CMK (cell line): Measurements from ENCODE around the gene ATP1A2.

ENCODE experiments used
- DNase-seq: peaks from one replicate; pipeline ENCODE4 v3.0.0-alpha.2; 2010; ENCODE audit warnings: low read depth

Gene ATP1A2

GRCh38 chr1:160115545-160116282 lies at the start of gene ATP1A2:
Gene ATP1A2, plus strand, starts transcription at chr1:160115759. Its CDS starts 103 bp downstream, at chr1:160115862.
- DNase-seq: no peak

- no peak for DNase-seq
Observed at GRCh38 chr1:160066829-160067745, 48.5 kb upstream of the ATP1A2 start.

GRCh38 chr1:160068225-160068624 lies 47.3 kb upstream of the ATP1A2 start:
- no peak for DNase-seq

GRCh38 chr1:160069460-160070231 lies 45.9 kb upstream of the ATP1A2 start, which contains the start of gene KCNJ10:
Gene KCNJ10, minus strand, starts transcription at chr1:160070160. Its CDS starts 27,628 bp downstream, at chr1:160042532.
- DNase-seq: no peak

- no peak for DNase-seq
Observed at GRCh38 chr1:160070243-160071163, 45.1 kb upstream of the ATP1A2 start.

- DNase-seq: no peak
Observed at GRCh38 chr1:160071289-160071688, 44.3 kb upstream of the ATP1A2 start.

- no peak for DNase-seq
Observed at GRCh38 chr1:160074865-160075264, 40.7 kb upstream of the ATP1A2 start.

GRCh38 chr1:160075836-160076235 lies 39.7 kb upstream of the ATP1A2 start:
- no peak for DNase-seq

- no peak for DNase-seq
Observed at GRCh38 chr1:160076295-160076694, 39.3 kb upstream of the ATP1A2 start.

- no peak for DNase-seq
Observed at GRCh38 chr1:160077486-160077885, 38.1 kb upstream of the ATP1A2 start.

- DNase-seq: no peak
Observed at GRCh38 chr1:160078512-160079195, 36.9 kb upstream of the ATP1A2 start.

GRCh38 chr1:160079448-160079847 lies 36.1 kb upstream of the ATP1A2 start:
- DNase-seq: no peak

GRCh38 chr1:160080381-160081100 lies 35.0 kb upstream of the ATP1A2 start:
- DNase-seq: no peak

- no peak for DNase-seq
Observed at GRCh38 chr1:160081261-160081936, 34.2 kb upstream of the ATP1A2 start, which contains the start of gene KCNJ9. Gene KCNJ9, plus strand, starts transcription at chr1:160081538. Its CDS starts 2,493 bp downstream, at chr1:160084031.

GRCh38 chr1:160082487-160082886 lies 33.1 kb upstream of the ATP1A2 start:
- no peak for DNase-seq

GRCh38 chr1:160082926-160083325 lies 32.6 kb upstream of the ATP1A2 start:
- DNase-seq: no peak

GRCh38 chr1:160083968-160084770 lies 31.4 kb upstream of the ATP1A2 start:
- no peak for DNase-seq

GRCh38 chr1:160084771-160085321 lies 30.7 kb upstream of the ATP1A2 start:
- no peak for DNase-seq
